GM21723 (cell line): ENCODE results near the gene GAPDHS.

Experiments used
- ATAC-seq: cut with Tn5 transposase; IDR thresholded peaks from one replicate; pipeline ENCODE4 v1.9.1; 2021; ENCODE audit warnings: mild to moderate bottlenecking, moderate library complexity; ENCODE audit not compliant: unreplicated experiment

GAPDHS gene

DNA sequence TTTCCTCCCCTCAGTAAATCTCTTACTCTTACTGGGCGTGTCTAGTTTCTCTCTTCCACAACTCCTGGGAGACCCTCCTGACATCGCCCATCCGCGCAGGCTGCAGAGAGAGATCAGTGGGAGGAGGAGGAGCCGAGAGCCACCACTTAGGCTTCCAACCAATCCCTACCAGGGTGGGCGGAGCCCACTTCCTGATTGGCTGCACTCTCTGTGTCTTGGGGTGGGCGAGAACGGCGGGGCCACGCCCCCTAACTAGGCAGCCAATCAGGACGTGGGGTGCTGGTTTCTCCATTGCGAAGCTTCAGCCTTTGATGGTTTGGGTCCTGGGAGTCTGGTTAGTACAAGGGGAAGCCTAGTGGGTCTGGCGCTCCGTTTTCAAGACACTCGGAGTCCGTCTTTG, 52.6 kb downstream of the GAPDHS start, which contains the start of gene PMIS2:
Gene PMIS2 (plus strand): TSS at position 326 of the 400 bp plus-strand sequence. CDS start 87 bp downstream, outside the sequence.
- ATAC-seq: no peak

DNA sequence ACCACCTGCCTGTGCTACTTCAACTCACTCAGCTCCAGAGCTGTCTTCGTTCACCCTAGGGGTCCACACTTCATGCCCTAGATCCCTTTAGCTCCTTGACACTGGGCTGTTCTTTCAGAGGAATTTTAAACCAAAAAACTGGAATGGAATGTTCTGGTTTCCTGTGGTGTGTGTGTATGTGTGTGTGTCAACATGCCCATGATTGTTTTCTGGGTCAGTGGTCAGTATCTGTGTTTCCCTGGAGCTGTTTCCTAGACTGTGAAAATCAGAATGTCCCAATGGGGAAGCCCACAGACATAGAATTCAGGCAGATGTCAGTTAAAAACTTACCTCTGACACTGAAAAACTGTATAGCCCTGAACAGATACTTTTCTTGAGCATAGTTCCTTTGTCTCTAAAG, 54.1 kb downstream of the GAPDHS start:
- no peak for ATAC-seq

DNA sequence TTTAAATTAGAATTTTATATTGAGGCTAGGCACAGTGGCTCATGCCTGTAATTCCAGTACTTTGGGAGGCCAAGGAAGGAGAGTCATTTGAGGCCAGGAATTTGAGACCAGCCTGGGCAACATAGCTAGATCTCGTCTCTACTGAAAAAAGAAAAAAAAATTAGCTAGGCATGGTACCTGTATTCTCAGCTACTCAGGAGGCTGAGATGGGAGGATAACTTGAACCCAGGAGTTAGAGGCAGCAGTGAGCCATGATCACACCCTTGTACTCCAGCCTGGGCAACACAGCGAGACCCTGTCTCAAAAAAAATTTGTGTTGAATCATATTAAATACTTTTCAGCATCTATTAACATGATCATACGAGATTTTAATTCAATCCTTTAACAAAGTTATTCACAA, 57.6 kb downstream of the GAPDHS start:
- no peak for ATAC-seq

DNA sequence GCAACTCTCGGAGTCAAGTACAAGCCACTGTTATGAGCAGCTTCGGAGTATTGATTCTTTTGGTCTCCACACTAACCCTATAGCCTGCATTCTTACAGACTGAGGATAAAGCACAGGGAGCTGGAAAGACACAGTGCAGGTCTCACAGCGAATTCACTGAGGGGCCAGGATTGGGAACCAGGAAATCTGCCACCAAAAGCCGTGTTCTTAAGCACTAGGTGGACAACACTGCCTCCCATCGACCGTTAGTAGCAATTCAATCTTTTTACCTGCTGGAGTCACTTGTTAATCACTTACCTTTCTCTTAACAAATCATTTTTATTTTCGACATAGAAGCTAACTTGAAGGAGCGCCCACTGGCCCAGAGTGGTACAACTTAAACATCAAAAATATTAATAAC, 59.0 kb downstream of the GAPDHS start:
- no peak for ATAC-seq
